Fibroblast of villous mesenchyme (primary cell): Measurements from ENCODE around the gene ATP2B2. TPM values are rescaled to one million over a fixed set of nuclear protein-coding genes. Genes with fewer than 3 reads are reported as not detected.

Experiments used
- DNase-seq: peaks from one replicate; pipeline ENCODE4 v3.0.0-alpha.2; 2010; ENCODE audit warnings: low read depth
- H3K4me3 ChIP-seq: 2 replicates; pipeline ENCODE4 v1.5.1; 2011; ENCODE audit warnings: low read depth, mild to moderate bottlenecking, low read length
- CTCF ChIP-seq: IDR thresholded peaks from 2 replicates; pipeline ENCODE4 v1.5.1; 2012; ENCODE audit warnings: low read depth, mild to moderate bottlenecking, low read length; ENCODE audit not compliant: insufficient read depth
- total RNA-seq: library from RNA; depleted of rRNA; stranded (reverse); fragments of >200 nt; gene quantifications from 2 replicates; pipeline ENCODE4 v1.2.3, GENCODE V29; 2012

Gene ATP2B2
- total RNA-seq, 1 donor = not detected

GRCh38 chr3:10434144-10434937 lies 71.0 kb downstream of the ATP2B2 start:
- no peak overlapping the region for H3K4me3 ChIP-seq
- no peak for TF ChIP-seq CTCF
- DNase-seq = no peak

- no peak overlapping the region for H3K4me3 ChIP-seq
- no peak for TF ChIP-seq CTCF
- no peak for DNase-seq
Observed at GRCh38 chr3:10432931-10433330, 72.5 kb downstream of the ATP2B2 start.

GRCh38 chr3:10432156-10432845 lies 73.1 kb downstream of the ATP2B2 start:
- no peak overlapping the region for H3K4me3 ChIP-seq
- DNase-seq = no peak
- TF ChIP-seq CTCF = no peak

GRCh38 chr3:10430805-10431204 lies 74.6 kb downstream of the ATP2B2 start:
- no peak for DNase-seq
- no peak for TF ChIP-seq CTCF
- no peak overlapping the region for H3K4me3 ChIP-seq

GRCh38 chr3:10428406-10429091 lies 76.8 kb downstream of the ATP2B2 start:
- no peak for DNase-seq
- H3K4me3 ChIP-seq = no peak overlapping the region
- TF ChIP-seq CTCF = no peak

- TF ChIP-seq CTCF = no peak
- no peak overlapping the region for H3K4me3 ChIP-seq
- DNase-seq = no peak
Observed at GRCh38 chr3:10426346-10427220, 78.8 kb downstream of the ATP2B2 start.
